GM18508 (cell line): ENCODE measurements around the gene GPER1.
A peak's percentile ranks its signal among the peaks of the same experiment; 100 is the strongest.
"Not testable (repeated sequence)": the region's sequence is repeated elsewhere in the genome, so short reads cannot be mapped to it uniquely, and the experiment has no call there.

Source experiments
- ATAC-seq: cut with Tn5 transposase; IDR thresholded peaks from one replicate; pipeline ENCODE4 v1.9.1; 2021; ENCODE audit warnings: moderate number of reproducible peaks; ENCODE audit not compliant: insufficient read depth, unreplicated experiment

Gene GPER1

DNA sequence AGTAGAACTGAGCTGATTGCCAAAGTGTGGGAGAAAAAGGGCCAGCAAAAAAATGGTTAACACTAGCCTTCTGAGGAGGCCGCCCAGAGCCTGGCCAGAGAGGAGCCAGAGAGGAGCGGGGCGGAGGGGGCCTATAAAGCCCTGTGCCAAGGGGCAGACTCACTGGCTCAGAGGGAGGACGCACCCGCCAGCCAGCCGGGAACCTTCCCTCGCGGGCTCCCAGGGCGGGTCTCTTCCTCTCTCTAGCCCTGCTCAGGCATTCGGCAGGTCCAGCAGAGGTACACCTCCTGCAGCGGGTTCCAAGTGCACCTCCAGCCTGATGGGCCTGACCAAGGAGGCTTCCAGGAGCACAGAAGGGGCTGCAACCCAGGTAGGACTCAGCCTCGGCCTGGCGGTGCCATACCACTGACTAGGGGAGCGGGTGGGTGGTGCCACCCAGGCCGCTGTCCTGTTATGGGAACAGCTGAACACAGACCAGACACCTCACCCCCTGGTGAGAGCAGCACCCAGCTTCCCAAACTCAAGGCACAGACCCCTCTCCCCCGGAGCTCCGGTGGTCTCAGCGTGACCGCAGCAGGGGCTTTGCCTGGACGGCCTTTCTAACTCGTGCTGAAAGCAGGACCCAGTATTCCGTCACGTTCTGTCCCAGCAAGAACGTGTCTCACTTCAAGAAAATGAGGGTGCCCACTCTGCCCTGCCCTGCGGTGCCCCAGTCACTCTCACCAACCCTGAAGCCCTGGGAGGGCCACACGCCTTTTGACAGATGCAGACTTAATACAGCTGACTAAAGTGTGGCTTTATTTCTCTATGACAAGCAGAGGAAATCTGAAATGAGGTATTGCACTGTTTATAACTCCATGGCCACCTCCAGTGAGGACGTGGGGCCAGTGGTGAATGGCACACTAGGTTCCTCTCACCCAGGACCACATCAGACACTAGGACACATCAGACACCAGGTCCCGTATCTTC lies at the start of gene GPER1:
Gene GPER1, plus strand, starts transcription at position 162 of the 969 bp plus-strand sequence. CDS start 3,616 bp downstream, outside the sequence.
- ATAC-seq = no peak

GRCh38 chr7:1040233-1040632 lies 47.7 kb upstream of the GPER1 start:
- not testable (repeated sequence) for ATAC-seq

DNA sequence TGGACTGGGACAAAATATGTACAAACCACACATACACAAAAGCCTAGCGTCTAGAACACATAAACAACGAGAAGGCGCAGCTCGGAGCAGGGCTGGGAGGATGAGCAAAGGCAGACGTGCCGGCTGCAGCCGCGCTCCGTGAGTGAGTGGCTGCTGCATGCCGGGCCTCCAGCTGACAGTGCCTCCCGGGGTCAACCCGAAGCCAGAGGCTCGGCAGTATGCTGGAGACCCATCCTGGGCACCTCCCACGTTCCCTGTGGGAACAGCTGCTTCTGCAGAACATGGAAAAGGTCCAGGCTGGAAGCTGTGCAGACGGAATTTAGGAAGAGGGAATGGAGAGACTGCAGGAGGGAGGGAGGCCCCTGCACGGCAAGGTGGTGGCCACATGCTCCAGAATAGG lies 47.1 kb upstream of the GPER1 start:
- ATAC-seq = no peak

- ATAC-seq = no peak
These were observed 46.1 kb upstream of the GPER1 start for GRCh38 chr7:1041551-1042491.

GRCh38 chr7:1042492-1042833 lies 45.5 kb upstream of the GPER1 start:
- ATAC-seq = no peak

GRCh38 chr7:1043552-1044188 lies 44.2 kb upstream of the GPER1 start:
- no peak for ATAC-seq

GRCh38 chr7:1044189-1045068 lies 43.5 kb upstream of the GPER1 start, which contains the start of gene GPR146:
TSS of gene GPR146 (plus strand) at chr7:1044546. CDS start at chr7:1057516, 12,970 bp downstream.
- peak; percentile 53 for ATAC-seq

- no peak for ATAC-seq
These were observed 42.5 kb upstream of the GPER1 start for GRCh38 chr7:1045069-1046063.

- ATAC-seq = no peak
These were observed 40.9 kb upstream of the GPER1 start for GRCh38 chr7:1046722-1047679.

- no peak for ATAC-seq
These were observed 38.7 kb upstream of the GPER1 start for GRCh38 chr7:1049006-1049741.

DNA sequence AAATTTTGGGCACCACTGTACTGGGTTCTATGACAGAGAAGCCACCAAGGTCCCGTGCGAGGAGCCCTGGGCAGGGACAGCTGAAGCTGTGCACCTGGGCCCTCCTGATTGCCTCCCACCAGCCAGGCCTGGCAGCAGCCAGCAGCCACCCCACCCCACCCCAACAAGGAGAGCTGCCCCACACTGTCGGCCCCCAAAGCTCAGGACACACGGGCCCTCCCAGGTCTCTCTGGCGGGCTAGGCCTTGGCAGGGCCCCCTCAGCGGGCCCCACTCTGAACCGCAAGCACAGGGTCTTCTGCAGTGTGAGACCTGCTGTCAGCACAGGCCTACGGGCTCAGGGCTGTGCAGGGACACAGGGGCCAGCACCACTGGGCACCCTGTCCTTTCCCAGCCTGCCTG lies 38.1 kb upstream of the GPER1 start:
- ATAC-seq = no peak

DNA sequence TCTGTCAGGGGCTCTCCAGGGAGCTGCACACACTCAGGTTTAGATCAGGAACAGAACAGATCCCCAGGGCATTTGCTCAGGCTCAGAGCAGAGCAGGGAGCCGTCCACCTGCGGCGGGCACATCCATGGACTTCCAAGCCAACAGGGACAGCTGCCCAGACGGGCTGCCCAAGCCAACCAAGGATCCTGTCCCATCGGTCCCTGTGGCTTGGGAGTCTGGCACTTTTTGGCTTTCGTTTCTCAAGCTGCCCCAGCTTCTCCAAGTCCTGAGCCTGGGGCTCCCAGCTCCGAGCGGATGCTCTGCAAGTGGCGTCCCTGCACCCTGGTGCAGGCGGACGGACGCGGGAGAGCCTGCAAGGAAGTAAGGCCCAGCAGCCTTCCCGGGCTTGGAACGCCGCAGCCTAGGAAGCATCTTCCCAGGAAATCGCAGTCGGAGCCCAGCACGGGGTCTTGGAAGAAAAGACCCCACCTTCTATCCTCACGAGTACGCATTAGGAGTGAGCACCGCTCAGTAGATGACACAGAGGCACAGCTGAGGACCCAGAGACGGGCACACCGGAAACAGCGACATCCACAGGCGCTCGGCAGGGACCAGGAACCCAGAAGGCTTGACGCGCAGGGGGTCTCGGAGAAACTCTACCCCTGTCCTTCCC lies 37.5 kb upstream of the GPER1 start:
- no peak for ATAC-seq

DNA sequence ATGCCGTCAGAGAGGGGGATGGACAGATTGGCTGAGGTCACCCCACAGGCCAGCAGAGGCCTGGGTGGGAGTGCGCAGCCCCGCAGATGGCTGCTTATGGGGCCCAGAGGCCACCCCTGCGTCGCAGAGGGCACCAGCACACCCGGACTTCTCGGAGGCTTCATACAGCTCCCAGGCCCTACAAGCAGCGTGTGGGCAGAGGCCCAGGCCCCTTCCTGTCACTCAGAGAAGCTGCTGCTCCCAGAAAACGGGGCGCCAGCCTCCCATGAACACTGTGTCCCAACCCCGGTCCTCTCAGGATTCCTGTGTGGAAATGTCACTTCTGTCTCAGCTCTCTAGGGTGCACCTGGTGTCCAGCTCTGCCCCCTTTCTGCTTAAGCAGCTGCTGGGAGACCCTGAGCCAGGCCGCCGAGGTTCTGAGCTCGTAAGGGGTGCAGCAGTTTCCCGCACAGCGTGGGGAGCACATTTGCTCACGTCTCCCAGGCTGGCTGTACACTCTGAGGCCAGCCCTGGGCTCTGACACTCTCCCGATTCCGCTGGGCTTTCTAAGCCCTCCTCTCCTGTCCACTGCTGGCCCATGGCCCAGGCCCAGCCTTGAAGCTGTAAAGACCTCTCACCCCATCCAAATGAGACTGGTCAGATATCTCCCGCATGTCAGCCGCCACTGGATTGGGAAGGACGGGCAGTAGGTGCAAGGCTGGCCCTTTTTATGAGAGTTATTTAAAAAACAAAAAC lies 36.8 kb upstream of the GPER1 start:
- ATAC-seq = no peak

DNA sequence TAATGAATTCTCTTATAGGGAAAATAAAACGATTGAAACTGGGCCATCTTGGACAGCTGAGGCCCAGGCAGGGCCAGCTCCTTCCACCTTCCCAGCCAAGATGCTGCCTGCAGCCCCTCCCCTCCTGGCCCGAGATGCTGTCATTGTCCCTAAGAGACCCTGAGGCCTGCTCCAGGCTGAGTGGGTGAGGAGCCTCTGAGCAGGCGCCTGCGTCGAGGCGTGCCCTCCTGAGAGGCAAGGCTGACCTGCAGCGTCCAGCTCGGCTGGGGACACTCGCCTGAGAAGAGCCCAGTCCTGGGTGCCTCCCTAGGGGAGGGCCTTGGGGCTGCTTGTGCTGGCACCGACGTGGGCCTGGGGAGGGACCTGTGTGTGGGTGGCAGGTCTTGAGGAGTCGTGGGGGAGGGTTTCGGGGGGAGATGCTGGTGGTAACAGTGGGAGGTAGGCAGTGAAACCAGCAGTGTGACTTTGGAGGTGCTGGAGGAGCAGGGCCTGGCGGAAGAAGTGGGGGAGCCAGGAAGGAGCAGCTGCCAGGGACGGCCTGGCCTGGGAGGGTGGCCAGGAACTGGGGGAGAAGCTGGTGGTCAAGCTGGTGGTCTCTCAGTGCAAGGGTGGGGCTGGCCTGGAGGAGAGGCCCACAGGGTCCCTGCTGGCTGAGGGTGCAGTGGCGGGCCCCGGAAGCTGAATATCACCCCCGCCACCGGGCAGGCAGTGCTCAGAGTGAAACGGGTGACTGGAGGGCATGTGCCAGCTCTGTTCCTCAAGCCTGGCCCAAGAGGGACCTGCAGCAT lies 35.7 kb upstream of the GPER1 start:
- no peak for ATAC-seq

DNA sequence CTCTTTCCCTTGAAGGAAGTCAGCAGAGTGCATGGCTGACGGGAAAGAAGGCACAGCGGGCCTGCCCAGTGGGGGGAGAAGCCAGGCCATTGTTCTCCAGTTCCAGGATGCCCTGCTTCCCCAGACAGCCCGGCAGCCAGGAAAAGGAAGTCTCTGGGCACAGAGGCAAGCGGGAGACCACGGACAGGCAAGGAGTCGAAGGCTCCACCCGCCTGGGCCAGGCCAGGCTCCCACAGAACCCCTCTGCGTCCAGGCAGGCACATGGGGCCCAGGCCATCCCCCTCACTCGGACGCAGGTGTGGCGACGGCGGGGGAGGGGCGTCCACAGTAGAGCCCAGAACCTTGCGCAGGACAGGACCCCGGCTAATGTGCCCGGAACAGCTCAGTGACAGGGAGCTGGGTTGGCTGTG lies 34.9 kb upstream of the GPER1 start:
- no peak for ATAC-seq
